ENCODE results near the gene EGFL6.
"Not testable (repeated sequence)": the region's sequence is repeated elsewhere in the genome, so short reads cannot be mapped to it uniquely, and the experiment has no call there.

Gene EGFL6

DNA sequence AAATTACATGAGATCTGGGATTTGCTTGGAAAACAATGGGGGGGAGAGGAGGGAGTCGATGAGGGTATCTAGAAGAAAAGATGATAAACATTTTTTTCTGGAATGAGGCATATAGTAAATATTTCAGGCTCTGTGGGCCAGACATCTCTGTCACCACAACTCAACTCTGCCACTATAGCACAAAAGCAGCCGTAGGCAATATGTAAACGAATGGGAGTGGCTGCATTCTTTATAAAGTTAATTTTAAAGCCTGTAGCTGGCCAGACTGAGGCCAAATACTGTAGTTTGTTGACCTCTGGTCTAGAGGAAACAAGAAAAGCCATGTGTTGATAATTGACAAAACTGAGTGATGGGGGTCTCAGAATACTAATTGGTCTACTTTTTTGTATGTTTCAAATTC lies 69.4 kb downstream of the EGFL6 start:
- no peak for DNase-seq (ENCODE audit: low read depth, low spot score)
- H3K4me3 ChIP-seq: no peak overlapping the region
- H3K36me3 ChIP-seq (ENCODE audit: insufficient read depth, low read length): no peaks in the 10 kb centered on the region
- no peak overlapping the region for H3K9ac ChIP-seq (ENCODE audit: insufficient read length)
- no peak overlapping the region for H3K27ac ChIP-seq
- no peak for TF ChIP-seq POLR2AphosphoS5 (IDR thresholded peaks at IDR 0.05; ENCODE audit: borderline replicate concordance, low read depth, low read length)
- TF ChIP-seq FOXP2 (optimal IDR thresholded peaks at IDR 0.05; ENCODE audit: control extremely low read depth, extremely low read length, insufficient read depth): no peak
- no peak for TF ChIP-seq EZH2 (IDR thresholded peaks at IDR 0.05)
- no peaks in the 10 kb centered on the region for H3K9me3 ChIP-seq (ENCODE audit: low read depth, low read length)

DNA sequence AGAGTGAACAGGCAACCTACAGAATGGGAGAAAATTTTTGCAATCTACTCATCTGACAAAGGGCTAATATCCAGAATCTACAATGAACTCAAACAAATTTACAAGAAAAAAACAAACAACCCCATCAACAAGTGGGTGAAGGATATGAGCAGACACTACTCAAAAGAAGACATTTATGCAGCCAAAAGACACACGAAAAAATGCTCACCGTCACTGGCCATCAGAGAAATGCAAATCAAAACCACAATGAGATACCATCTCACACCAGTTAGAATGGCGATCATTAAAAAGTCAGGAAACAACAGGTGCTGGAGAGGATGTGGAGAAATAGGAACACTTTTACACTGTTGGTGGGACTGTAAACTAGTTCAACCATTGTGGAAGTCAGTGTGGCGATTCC lies 72.3 kb downstream of the EGFL6 start:
- DNase-seq (ENCODE audit: low read depth, low spot score); H3K36me3 ChIP-seq (ENCODE audit: insufficient read depth, low read length): not testable (repeated sequence)

DNA sequence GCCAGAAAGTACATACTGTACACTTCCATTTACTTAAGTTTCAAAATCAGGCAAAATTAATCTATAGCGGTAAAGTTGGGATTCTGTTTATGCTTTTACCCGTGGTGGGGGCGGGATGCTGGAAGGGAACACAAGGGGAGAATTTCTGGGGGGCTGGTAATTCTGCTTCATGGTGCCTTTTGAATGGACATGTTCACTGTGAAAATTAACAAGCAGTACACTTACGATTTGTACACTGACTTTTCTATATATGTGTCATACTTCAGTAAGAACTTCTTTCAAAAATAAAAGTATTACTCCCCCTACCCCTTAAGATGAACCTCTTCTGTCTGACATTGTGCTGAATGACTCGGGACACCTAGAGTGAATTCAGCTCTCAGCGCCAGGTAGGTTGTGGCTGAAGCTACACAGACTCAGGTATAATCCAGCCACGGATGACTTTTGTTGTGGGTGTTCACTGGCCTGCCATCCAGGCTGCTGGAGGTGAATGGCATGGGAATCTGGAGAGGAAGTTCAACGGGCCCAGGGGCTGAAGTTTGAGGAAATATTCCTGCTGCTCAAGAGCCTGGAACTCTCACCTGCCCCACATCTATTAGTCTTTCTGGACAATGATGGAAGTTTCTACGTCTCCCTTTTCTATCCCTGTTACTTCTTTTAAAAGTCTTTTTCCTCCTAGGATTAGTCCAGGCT lies 76.2 kb downstream of the EGFL6 start:
- Histone ChIP-seq H3K9me3 (ENCODE audit: low read depth, low read length) (no peaks in the 10 kb centered on the region), H3K4me3 (no peak overlapping the region), H3K27ac (no peak overlapping the region), H3K9ac (ENCODE audit: insufficient read length) (no peak overlapping the region), H3K36me3 (ENCODE audit: insufficient read depth, low read length) (no peaks in the 10 kb centered on the region)
- TF ChIP-seq FOXP2 (optimal IDR thresholded peaks at IDR 0.05; ENCODE audit: control extremely low read depth, extremely low read length, insufficient read depth) (no peak), EZH2 (IDR thresholded peaks at IDR 0.05) (no peak), POLR2AphosphoS5 (IDR thresholded peaks at IDR 0.05; ENCODE audit: borderline replicate concordance, low read depth, low read length) (no peak)
- DNase-seq (ENCODE audit: low read depth, low spot score): no peak

More for the DNA sequence above, 72.3 kb downstream of the EGFL6 start:
- not testable (repeated sequence) for H3K9ac ChIP-seq (ENCODE audit: insufficient read length); H3K9me3 ChIP-seq (ENCODE audit: low read depth, low read length); H3K27ac ChIP-seq; H3K4me3 ChIP-seq

DNA sequence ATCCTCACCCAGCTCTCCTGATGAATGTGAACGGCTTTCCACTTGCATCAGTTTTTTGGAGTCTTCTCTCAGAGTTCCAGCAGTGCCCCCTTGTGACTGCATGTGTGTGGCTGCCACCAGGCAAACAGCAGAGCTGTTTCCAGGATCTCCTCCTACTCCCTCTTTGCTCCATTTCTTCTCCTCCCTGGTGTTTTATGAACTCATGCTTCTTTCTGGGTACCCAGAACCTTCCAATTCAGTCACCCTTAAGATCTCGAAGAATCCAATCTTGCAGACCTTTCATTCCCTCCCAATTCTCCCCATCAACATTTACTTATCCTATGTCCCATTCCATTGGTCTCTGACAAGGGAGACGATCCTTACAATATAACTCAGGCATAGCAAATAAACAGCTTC lies 76.8 kb downstream of the EGFL6 start:
- no peak overlapping the region for H3K9ac ChIP-seq (ENCODE audit: insufficient read length)
- no peaks in the 10 kb centered on the region for H3K36me3 ChIP-seq (ENCODE audit: insufficient read depth, low read length)
- no peak for DNase-seq (ENCODE audit: low read depth, low spot score)
- no peak overlapping the region for H3K27ac ChIP-seq
- no peak for TF ChIP-seq FOXP2 (optimal IDR thresholded peaks at IDR 0.05; ENCODE audit: control extremely low read depth, extremely low read length, insufficient read depth)
- H3K4me3 ChIP-seq: no peak overlapping the region
- no peaks in the 10 kb centered on the region for H3K9me3 ChIP-seq (ENCODE audit: low read depth, low read length)

DNA sequence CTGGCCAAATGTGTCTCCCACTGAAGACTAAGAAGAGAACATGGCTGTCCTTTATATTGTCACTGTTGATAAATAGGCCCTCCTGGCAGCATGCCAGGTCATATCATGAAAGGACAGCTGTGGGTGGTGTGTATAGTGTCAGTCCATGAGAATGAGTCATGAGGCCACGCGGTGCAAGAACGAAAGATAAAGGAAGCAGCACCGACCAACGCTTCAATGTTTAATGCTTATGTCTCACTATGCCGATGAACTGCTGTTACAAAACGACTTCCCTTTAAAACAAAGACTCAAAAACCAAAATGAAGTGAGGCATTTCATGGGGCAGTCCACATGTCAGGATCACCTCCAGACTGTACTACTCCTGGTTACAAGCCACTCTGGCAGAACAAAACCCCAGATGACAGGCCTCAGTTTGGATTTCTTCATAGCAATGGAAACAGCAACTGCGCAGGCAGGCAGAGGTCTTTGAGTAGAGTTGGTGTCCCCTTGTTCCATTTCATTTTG lies 78.4 kb downstream of the EGFL6 start:
- Histone ChIP-seq H3K9ac (ENCODE audit: insufficient read length) (no peak overlapping the region), H3K4me3 (no peak overlapping the region), H3K36me3 (ENCODE audit: insufficient read depth, low read length) (no peaks in the 10 kb centered on the region), H3K9me3 (ENCODE audit: low read depth, low read length) (no peaks in the 10 kb centered on the region), H3K27ac (no peak overlapping the region)
- no peak for DNase-seq (ENCODE audit: low read depth, low spot score)
- no peak for TF ChIP-seq FOXP2 (optimal IDR thresholded peaks at IDR 0.05; ENCODE audit: control extremely low read depth, extremely low read length, insufficient read depth)
- TF ChIP-seq EZH2 (IDR thresholded peaks at IDR 0.05): no peak
- TF ChIP-seq POLR2AphosphoS5 (IDR thresholded peaks at IDR 0.05; ENCODE audit: borderline replicate concordance, low read depth, low read length): no peak

DNA sequence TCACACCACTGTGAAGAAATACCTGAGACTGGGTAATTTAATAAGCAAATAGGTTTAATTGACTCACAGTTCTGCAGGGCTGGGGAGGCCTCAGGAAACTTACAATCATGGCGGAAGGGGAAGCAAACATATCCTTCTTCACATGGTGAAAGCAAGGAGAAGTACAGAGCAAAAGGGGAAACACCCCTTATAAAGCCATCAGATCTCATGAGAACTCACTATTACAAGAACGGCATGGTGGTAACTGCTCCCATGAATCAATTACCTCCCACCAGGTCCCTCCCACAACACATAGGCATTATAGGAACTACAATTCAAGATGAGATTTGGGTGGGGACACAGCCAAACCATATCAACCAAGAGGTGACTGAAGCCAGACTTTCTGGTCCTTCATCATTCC lies 78.9 kb downstream of the EGFL6 start:
- not testable (repeated sequence) for H3K9ac ChIP-seq (ENCODE audit: insufficient read length); H3K4me3 ChIP-seq; H3K27ac ChIP-seq; DNase-seq (ENCODE audit: low read depth, low spot score); H3K36me3 ChIP-seq (ENCODE audit: insufficient read depth, low read length); H3K9me3 ChIP-seq (ENCODE audit: low read depth, low read length)

DNA sequence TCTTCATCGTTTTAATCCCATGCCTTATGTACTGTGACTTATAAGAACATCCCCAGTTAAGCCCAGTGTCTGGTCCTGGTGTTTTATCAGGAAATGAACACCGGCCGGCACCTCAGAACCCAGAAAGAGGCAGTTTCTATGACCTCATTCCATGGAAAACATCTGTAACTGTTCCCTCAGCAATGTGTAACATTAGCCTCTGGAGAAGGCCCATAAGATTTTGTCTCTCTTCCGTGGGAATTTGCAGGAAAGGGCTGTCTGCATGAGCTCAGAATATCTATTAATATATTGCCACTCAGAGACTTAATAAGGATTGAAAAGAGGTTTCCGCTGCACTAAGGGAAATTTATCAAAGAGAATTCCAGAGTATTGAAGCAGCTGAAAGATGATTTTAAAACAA lies 80.4 kb downstream of the EGFL6 start:
- Histone ChIP-seq H3K27ac (no peak overlapping the region), H3K4me3 (no peak overlapping the region), H3K36me3 (ENCODE audit: insufficient read depth, low read length) (no peaks in the 10 kb centered on the region), H3K9ac (ENCODE audit: insufficient read length) (no peak overlapping the region), H3K9me3 (ENCODE audit: low read depth, low read length) (no peaks in the 10 kb centered on the region)
- no peak for TF ChIP-seq POLR2AphosphoS5 (IDR thresholded peaks at IDR 0.05; ENCODE audit: borderline replicate concordance, low read depth, low read length)
- TF ChIP-seq FOXP2 (optimal IDR thresholded peaks at IDR 0.05; ENCODE audit: control extremely low read depth, extremely low read length, insufficient read depth): no peak
- TF ChIP-seq EZH2 (IDR thresholded peaks at IDR 0.05): no peak
- no peak for DNase-seq (ENCODE audit: low read depth, low spot score)

DNA sequence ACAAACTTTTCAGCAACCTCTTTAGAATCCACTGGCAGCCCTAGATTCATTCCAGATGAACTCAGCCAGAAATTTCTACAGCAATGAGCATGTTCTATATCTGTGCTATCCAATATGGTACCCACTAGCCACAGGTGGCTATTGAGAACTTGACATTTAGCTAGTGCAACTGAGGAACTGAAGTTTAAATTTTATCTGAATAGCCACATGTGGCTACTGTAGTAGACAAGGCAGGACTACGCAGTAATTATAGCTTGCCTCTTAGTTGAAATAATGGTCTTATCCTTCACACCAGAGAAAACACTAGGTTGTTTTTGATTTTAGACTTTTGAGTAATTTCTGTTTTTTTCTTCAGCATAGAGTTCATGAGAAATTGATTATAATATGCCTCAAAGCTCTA lies 80.9 kb downstream of the EGFL6 start:
- H3K27ac ChIP-seq: no peak overlapping the region
- TF ChIP-seq POLR2AphosphoS5 (IDR thresholded peaks at IDR 0.05; ENCODE audit: borderline replicate concordance, low read depth, low read length) (no peak), EZH2 (IDR thresholded peaks at IDR 0.05) (no peak), FOXP2 (optimal IDR thresholded peaks at IDR 0.05; ENCODE audit: control extremely low read depth, extremely low read length, insufficient read depth) (no peak)
- no peak for DNase-seq (ENCODE audit: low read depth, low spot score)
- no peaks in the 10 kb centered on the region for H3K36me3 ChIP-seq (ENCODE audit: insufficient read depth, low read length)
- H3K4me3 ChIP-seq: no peak overlapping the region
- H3K9me3 ChIP-seq (ENCODE audit: low read depth, low read length): no peaks in the 10 kb centered on the region
- no peak overlapping the region for H3K9ac ChIP-seq (ENCODE audit: insufficient read length)

DNA sequence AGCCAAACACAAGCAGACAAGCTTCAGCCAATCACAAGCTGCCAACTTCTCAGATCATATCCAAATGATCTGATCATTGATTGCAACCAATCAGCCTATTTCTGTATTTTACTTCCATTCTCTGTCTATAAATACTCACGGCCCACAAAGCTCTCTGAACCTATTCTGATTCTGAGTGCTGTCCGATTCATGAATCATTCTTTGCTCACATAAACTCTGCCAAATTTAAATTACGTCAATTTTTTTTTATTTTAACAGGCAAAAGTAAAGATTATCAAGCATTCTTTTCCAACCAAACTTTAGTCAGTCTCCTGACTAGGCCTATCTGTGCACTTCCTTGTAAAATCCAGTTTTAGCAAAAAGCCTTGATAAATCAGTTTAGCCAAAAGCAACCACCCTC lies 81.7 kb downstream of the EGFL6 start:
- DNase-seq (ENCODE audit: low read depth, low spot score): no peak
- Histone ChIP-seq H3K4me3 (no peak overlapping the region), H3K9me3 (ENCODE audit: low read depth, low read length) (no peaks in the 10 kb centered on the region), H3K27ac (no peak overlapping the region), H3K9ac (ENCODE audit: insufficient read length) (no peak overlapping the region), H3K36me3 (ENCODE audit: insufficient read depth, low read length) (no peaks in the 10 kb centered on the region)
- TF ChIP-seq FOXP2 (optimal IDR thresholded peaks at IDR 0.05; ENCODE audit: control extremely low read depth, extremely low read length, insufficient read depth): no peak
- TF ChIP-seq POLR2AphosphoS5 (IDR thresholded peaks at IDR 0.05; ENCODE audit: borderline replicate concordance, low read depth, low read length): no peak
- TF ChIP-seq EZH2 (IDR thresholded peaks at IDR 0.05): no peak

All from SK-N-MC (cell line).